SK-N-DZ (cell line): ENCODE measurements around the gene PRKCQ.

Experiments
- DNase-seq: peaks from one replicate; pipeline ENCODE4 v3.0.0-alpha.2; 2015; ENCODE audit warnings: low spot score

Gene PRKCQ

DNA sequence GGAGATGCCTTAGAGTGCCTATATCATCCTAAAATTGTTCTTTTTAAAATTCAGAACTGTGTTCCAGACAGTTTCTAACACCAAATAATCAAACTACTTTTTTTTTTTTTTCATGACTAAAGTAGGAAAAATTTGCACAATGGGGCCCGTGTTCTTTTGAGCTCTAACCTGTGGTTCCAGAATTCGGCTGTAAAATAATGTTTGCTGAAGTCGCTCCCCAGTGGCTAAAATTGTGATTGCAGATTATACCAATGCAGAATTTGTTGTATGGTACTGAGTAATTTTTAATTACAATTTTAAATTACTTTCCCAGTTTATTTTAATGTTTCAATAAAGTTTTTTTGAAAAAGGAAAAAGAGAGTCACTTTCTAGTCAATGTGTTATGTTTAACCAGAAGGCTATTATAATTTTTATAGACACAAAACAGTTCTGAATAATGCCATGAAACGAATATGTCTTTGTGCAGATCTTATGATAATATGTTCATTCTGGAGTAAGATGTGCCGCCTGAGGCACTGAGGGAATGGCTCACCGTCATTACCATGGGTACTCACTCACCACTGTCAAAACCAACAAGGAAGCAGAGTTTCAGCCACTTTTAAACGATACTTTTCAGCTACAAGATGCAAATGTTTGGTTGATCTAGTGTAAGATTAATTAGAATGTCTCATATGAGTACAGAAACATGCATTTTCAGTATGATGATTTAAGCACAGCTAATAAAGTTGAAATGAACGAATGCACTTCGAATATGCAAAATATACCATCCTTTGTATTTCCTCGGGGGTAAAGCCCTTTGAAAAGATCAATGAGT is 173.6 kb downstream of the PRKCQ start:
- no peak for DNase-seq

DNA sequence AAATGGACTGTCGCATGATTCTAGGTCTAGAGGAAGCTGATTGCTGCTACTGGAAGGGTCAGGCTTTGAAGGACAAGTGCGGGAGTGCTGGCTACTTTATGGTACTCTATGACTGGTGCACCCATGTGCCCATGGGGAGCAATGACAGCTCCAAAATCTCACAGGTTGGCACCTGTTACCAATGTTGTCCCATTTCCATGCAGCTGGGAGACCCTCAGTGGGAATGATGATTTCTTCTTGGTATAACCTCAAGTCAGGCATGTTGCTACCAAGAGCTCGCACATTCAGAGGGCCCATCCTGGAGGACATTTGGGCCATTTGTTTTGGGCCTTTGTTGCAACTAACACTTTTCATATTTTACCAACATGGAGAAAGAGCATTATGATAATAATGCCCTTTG is 174.4 kb downstream of the PRKCQ start:
- DNase-seq, result no peak

DNA sequence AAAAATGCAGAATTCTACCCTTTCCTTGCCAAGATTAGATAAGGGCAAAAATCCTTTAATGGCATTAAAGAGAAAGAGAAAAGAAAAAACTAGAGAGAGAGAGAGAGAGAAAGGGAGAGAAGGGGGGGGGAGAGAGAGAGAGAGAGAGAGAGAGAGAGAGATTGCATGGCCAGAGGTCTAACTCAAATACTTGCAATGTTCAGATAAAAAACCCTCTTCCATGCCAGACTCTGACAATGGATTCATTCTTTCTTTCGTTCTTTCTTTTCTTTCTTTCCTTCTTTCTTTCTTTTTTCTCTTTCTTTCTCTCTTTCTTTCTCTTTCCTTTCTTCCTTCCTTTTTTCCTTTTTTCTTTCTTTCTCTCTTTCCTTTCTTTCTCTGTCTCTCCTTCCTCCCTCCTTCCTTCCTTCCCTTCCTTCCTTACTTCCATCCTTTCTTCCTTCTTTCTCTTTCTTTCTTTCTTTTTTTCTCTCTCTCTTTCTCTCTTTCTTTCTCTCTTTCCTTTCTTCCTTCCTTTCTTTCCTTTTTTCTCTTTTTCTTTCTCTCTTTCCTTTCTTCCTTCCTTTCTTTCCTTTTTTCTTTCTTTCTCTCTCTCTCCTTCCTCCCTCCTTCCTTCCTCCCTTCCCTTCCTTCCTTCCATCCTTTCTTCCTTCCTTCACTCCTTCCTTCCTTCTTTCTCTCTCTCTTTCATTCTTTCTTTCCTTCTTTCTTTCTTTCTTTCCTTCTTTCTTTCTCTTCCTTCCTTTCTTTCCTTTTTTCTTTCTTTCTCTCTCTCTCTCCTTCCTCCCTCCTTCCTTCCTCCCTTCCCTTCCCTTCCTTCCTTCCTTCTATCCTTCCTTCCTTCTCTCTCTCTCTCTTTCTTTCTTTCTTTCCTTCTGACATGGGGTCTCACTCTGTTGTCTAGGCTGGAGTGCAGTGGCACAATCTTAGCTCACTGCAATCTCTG is 175.7 kb downstream of the PRKCQ start:
- DNase-seq, result no peak

DNA sequence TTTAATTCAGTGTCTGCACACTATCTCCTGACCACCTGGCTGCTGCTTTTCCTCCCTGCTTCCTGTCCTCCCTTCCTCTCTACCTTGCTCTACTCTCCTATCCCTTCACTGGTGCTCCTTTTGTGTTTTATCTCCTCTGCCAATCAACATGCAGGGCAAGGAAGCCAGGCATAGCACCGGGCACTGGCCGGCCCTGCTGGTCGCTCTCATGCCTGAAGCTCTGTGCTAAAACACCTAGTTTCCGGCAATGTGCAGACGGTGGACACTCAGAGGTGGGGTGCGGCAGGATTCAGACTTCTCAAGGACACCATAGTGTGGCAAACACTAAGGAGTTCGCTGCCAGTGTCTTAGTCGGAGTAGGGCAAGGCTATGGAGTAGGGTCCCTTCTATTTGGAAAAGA is 177.1 kb downstream of the PRKCQ start:
- DNase-seq, result no peak

DNA sequence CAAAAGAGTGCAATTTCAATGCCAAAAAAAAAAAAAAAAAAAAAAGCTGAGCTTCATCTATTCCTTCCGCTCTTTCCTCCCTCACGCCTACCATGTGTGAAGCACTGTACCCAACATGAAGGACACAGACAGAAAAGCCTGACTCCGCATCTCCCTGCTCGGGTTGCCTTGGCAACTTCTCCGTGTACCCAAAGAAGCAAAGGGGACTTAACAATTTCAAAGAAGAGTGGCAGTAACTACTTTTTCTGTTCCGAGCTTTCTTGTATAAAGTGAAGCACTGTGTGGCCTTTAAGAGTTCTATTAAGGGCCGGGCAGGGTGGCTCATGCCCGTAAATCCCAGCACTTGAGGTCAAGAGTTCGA is 177.7 kb downstream of the PRKCQ start:
- DNase-seq, result no peak

DNA sequence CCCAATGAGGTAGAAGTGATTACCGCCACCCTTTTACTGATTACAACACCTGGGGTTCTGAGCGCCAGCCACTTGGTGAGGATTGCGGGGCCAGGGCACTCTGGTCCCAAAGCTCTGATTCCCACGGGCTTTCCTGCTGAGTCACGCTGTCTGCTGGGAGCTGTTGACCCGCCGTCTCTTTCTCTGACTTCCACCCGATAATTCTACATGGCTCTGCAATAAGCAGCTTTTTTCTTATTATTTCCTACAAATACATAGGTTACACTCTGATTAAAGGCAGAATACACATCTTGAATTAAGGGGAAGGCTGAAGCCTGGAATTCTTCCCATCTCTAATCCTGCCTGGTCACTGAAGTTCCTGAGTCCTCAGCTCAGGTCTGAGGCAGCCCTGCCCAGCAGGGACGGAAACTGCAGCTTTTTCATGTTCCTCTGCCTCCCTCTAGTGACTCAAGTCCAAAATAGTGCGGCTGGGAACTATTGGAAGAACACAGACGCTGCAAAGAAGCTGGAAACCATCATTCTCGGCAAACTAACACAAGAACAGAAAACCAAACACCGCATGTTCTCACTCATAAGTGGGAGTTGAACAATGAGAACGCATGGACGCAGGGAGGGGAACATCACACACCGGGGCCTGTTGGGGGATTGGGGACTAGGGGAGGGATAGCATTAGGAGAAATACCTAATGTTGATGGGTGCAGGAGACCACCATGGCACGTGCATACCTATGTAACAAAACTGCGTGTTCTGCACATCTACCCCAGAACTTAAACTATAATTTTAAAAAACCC is 178.3 kb downstream of the PRKCQ start:
- peak; percentile 87 for DNase-seq

DNA sequence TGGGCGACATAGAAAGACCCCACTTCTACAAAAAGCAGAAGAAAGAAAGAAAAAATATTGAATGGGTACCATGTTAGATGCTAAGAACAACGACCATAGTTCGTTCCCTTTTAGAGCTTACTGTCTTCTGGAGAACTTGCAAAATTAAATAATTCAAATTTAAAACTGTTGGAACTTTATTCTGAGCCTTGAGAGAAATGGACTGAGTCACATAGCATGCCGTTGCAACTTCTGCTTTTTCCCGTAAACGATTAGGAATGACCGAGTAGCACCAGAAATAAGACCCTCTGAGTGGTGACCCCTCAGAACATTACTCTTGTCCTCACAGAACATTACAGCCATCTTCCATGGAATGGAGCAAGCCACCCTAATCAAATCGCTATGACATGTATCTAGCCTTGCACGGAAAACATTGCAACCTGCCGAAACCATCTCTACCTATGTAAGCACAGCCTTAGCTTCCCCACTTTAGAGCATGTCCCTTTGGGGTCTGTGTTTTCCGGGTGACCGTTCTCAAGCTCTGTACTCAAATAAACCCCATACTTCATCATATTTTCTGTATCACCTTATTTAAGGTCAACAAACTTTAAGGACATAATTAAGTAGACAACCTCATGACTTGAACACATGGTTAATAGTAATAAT is 179.1 kb downstream of the PRKCQ start:
- DNase-seq, result no peak

DNA sequence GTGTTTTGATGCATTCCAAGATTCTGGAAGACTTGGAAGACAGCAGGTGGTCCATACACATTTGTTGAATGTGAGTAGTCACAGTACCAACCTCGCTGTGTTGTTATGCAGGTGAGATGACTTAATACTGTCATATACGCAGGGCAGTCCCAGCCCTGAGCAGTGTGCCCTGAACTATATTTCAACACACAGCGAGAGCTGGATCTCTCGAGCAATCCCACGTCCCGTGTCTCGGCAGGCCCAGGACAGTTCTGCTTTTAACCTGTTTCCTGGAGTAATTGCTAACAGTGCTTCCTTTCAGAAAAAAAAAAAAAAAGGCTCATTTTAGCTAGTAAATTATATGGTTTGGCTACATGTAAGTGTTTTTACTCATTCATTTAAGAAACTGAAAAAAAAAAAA is 179.7 kb downstream of the PRKCQ start:
- DNase-seq, result no peak

DNA sequence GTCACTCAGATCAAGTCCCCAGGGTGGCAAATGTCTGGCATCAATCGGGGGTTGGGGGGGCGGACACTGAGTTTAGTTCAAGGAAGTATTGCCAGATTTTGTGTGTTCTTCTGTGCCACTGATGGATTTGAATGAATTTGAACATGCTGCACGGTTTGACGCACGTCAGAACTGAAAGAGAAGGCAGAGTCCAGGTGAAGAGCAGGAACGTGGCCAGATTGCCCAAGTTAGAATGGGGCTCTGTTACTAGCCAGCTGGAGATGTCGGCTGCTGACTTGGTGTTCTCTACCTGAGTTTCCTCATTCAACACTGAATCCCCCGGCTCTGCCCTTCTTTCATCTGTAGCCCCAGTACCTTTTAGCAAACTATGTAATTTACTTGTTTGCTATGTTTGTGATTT is 180.2 kb downstream of the PRKCQ start:
- no peak for DNase-seq

DNA sequence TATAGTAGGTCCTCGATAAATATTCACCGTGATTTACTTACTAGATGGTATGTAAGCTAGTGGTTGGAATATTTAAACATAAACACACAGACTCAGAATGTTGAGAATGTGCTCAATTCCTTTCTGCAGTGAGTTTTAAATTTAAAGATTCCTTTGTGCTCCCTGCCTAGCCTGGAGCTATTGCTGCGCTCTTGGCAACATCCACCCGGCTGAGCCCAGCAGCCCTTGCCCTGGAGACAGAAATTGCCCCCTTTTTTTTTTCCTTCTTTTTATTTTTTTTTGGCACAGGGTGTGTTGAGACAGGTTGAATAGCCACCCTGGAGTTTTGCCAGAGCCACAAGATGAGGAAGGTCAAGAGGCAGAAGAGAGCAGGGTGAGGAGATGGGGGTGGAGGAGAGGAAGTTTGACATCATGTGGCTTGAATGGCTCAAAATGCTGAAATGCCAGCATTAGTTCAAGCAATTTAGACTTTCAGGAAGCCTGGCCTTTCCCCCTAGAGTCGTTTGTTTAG is 180.8 kb downstream of the PRKCQ start:
- no peak for DNase-seq

DNA sequence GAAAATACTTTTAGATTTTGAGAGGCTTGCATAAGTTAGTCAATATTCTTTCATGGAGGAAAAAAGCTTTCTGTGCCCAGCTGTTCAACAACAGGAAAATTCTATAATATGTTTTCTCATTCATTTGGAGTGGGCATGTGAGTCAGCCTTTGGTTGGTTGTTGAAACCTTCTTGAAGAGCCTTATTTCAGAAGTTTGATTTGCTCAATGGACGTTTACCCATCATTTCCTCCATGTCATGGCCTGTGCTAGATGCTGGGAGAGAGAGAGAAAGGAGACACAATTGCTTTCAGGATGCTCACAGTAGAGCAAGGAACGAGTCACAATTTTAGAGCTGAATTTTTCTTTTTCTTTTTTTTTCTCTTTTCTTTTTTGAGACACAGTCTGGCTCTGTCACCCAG is 181.7 kb downstream of the PRKCQ start:
- no peak for DNase-seq

DNA sequence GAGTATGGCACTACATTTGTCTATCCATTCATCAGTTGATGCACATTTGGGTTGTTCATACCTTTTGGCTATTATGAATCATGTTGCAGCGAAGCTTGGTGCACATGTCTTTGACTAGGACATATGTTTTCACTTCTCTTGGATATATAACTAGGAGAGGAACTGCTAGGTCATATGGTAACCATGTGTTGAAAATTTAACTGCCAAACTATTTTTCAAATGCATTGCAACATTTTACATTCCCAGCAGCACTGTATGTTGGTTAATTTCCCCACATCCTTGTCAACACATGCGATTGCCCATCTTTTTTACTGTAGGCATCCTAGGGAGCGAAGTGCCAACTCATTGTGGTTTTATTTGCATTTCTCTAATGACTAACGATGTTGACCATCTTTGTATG is 183.4 kb downstream of the PRKCQ start:
- DNase-seq, result no peak

DNA sequence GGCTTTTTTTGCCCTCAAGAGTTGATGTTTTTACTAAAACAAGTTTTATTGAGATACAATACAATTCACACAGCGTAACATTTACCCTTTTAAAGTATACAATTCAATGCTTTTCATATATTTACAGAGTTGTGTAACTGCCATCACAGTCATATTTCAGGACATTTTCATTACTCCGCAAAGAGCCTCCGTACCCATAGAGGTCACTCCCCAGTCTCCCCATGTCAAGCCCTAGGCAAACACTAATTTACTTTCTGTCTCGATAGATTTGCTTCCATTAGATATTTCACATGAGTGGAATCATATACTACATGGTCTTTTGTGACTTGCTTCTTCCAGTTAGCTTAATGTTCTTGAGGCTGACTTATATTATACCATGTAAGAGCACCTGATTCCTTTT is 183.8 kb downstream of the PRKCQ start:
- no peak for DNase-seq

DNA sequence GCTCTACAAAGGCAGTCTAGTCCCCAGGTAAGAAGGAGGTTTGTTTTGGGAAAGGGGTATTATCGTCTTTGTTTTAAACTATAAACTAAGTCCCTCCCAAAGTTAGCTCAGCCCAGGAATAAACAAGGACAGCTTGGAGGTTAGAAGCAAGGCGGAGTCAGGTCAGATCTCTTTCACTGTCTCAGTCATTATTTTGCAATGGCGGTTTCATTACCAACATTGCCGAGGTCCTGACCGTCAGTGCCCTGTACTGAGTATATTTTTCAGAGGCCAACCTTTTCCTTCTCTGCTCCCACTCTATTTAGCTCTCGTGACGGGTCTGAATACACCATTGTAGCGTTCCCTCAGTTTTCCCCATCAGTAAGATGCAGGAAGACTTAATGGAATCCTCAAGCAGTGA is 184.5 kb downstream of the PRKCQ start:
- no peak for DNase-seq

DNA sequence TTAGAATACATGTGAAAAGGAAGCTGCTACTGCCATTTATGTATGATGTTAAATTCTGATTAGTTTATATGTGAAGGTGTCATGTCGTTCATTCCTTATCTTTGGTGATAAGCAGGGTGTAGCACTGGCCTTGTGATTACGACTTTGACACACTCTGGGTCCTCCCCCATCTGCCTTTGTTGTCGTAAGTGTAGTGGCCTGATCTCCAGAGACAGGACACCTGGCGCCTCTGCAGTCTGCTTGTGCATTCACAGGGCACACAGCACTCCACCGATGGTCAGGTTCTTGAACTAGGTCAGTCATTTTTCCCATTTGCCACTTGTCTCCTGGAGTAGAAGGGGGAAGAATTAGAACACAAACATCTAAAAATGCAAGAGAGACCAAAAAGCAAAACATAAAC is 186.0 kb downstream of the PRKCQ start:
- no peak for DNase-seq

DNA sequence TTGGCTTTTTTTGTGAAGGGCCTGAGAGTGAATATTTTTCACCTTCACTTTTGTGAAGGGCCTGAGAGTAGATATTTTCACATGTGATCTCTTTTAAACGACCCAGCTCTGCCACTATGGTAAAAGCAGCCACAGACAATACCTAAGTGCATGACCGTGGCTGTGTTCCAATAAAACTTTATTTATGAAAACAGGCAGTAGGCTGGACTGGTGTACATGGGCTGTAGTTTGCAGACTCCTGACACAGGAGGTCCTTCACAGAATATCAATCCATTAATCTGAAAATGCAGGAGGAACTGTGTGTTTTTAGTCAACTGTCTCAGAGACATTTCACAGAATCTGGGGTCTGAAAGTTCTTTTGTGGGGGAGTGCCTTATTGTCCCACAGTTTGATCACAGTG is 186.9 kb downstream of the PRKCQ start:
- DNase-seq, result no peak

DNA sequence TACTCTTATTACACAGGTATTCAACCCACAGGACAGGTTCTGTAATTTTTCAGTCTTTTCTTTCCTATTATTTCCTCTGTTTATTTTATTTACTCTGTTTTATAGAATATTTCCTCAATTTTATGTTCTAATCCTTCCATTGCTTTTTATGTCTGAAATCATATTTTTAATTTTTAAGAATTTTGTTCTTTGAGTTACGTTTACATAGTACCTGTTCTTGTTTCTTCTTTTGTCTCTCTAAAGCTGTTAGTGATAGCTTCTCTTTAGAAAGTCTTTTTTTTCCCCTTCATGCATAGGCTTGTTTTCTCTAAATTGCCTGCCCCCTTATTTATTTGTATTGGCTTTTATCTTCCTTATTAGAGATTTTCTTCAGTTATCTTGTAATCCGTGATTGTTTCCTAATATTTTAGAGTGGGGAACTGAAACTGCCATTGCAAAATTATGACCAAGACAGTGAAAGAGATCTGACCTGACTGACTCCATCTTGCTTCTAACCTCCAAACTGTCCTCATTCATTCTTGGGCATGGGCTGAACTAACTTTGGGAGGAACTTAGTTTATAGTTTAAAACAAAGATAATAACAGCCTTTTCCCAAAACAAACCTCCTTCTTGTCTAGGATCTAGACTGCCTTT is 189.7 kb downstream of the PRKCQ start:
- no peak for DNase-seq

DNA sequence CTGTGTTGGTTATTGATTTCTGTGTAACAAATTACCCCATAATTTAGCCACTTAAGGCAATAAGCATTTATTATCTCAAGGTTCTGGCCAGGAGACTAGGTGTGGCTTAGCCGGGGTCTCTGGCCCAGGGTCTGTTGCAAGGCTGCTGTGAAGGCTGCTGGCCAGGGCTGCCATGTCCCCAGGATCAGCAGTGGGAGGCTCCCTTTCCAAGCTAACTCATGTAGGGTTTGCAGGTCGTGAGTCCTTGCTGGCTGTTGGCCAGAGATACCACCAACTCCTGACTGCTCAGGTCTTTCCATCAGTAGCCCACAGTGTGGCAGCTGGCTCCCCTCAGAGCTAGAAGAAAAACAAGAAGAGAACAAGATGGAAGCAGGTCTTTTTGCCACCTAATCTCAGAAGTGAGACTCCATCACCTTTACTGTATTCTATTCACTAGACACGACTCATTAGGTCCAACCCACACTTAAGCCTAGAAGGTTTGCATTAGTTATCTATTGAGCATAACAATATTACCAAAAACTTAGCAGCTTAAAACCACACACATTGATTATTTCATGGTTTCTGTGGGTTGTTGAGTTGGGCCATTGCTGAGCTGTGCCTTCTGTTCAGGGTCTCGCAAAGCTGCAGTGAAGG is 191.7 kb downstream of the PRKCQ start:
- DNase-seq, result no peak

DNA sequence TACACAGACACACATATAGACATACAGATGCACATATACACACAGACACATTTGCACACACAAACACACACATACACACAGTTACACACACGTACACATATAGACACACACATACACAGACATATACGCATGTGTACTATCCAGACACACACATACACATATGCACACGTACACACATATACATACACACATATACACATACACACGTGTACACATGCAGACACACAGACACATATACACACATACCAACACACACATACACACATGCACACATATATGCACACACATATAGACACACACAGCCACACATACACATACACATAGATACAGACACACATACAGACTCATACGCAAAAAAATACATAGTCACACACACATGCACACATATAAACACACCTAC is 193.1 kb downstream of the PRKCQ start:
- DNase-seq, result no peak

DNA sequence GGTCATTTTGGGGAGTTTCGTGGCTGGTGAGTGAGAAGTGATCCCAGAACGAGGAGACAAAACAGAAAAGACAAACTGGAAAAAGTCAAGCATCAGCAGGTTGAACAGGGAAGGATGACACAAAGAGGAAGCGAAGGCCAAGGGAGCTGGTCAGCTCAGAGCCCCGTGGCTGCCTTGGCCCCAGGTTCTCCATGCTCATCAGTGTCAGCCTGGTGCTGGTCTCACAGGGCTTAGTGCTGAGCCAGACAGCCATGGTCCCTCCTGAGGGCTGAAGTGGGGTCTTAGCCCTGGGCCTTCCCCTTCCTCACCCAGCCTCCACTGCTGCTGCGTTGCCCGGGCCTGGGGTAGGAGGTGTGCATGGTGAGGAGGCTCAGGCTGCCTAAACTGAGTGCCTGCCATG is 193.7 kb downstream of the PRKCQ start:
- no peak for DNase-seq
